Measurements from ENCODE around the gene DHRS7. TPM values are rescaled to one million over a fixed set of nuclear protein-coding genes. Genes with fewer than 3 reads are reported as not detected.

The DHRS7 gene
- total and polyA plus RNA-seq, 2 experiments from 2014 or later: 39.3 to 39.4 TPM

- no peak overlapping the region for H3K4me3 Mint-ChIP-seq
- Histone ChIP-seq H3K4me3 (no peak overlapping the region), H3F3A (replicated peaks; ENCODE audit: low read depth) (no peaks in the 10 kb centered on the region), H2AFZ (no peak overlapping the region), H4K20me1 (replicated peaks; ENCODE audit: insufficient read depth) (no peaks in the 10 kb centered on the region), H3K36me3 (ENCODE audit: insufficient read depth) (no peaks in the 10 kb centered on the region), H3K4me2 (no peak overlapping the region), H3K9me2 (ENCODE audit: insufficient read depth) (no peaks in the 10 kb centered on the region), H3K4me1 (ENCODE audit: insufficient read depth) (no peaks in the 10 kb centered on the region), H3K27ac (ENCODE audit: low read depth) (no peak overlapping the region), H3K79me2 (replicated peaks; ENCODE audit: insufficient read depth) (no peaks in the 10 kb centered on the region), H3K27me3 (ENCODE audit: insufficient read depth) (no peaks in the 10 kb centered on the region)
- no peaks in the 10 kb centered on the region for H3K36me3 Mint-ChIP-seq (ENCODE audit: low read depth)
- ATAC-seq (no peak), DNase-seq (ENCODE audit: low spot score) (no peak)
- peaks cover 3% of the 10 kb centered on the region; the same call in 1 of the 3 replicates for H3K9me3 Mint-ChIP-seq
- H3K4me1 Mint-ChIP-seq: peaks cover 5% of the 10 kb centered on the region; the same call in 2 of the 3 replicates
- no peak overlapping the region for H3K27ac Mint-ChIP-seq
- TF ChIP-seq STAT1 (IDR thresholded peaks at IDR 0.05; ENCODE audit: unreplicated experiment) (no peak), POLR2AphosphoS5 (IDR thresholded peaks at IDR 0.05; ENCODE audit: low read depth) (no peak), NANOG (IDR thresholded peaks at IDR 0.05; ENCODE audit: borderline replicate concordance) (no peak), CREB1 (CRISPR knock-in tag; IDR thresholded peaks at IDR 0.05; ENCODE audit: low read depth) (no peak), EZH2phosphoT487 (IDR thresholded peaks at IDR 0.05; ENCODE audit: unreplicated experiment) (no peak), ETS1 (IDR thresholded peaks at IDR 0.05) (no peak), REST (IDR thresholded peaks at IDR 0.05; ENCODE audit: unreplicated experiment) (no peak), ZNF331 (CRISPR knock-in tag; IDR thresholded peaks at IDR 0.05; ENCODE audit: low read depth) (no peak), EZH2 (IDR thresholded peaks at IDR 0.05; ENCODE audit: low read depth, unreplicated experiment) (no peak), ZNF114 (CRISPR knock-in tag; IDR thresholded peaks at IDR 0.05) (no peak), ZNF462 (CRISPR knock-in tag; IDR thresholded peaks at IDR 0.05) (no peak), JUNB (IDR thresholded peaks at IDR 0.05; ENCODE audit: unreplicated experiment) (no peak)
- TF ChIP-seq, protein P1, sequence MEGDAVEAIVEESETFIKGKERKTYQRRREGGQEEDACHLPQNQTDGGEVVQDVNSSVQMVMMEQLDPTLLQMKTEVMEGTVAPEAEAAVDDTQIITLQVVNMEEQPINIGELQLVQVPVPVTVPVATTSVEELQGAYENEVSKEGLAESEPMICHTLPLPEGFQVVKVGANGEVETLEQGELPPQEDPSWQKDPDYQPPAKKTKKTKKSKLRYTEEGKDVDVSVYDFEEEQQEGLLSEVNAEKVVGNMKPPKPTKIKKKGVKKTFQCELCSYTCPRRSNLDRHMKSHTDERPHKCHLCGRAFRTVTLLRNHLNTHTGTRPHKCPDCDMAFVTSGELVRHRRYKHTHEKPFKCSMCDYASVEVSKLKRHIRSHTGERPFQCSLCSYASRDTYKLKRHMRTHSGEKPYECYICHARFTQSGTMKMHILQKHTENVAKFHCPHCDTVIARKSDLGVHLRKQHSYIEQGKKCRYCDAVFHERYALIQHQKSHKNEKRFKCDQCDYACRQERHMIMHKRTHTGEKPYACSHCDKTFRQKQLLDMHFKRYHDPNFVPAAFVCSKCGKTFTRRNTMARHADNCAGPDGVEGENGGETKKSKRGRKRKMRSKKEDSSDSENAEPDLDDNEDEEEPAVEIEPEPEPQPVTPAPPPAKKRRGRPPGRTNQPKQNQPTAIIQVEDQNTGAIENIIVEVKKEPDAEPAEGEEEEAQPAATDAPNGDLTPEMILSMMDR (conservative IDR thresholded peaks at IDR 0.05; ENCODE audit: low read depth in 2 of 2): no peak
- no peaks in the 10 kb centered on the region for H3K27me3 Mint-ChIP-seq (ENCODE audit: insufficient read depth, low read depth, poor library complexity)
Measured at GRCh38 chr14:60178820-60179219, 13.6 kb upstream of the DHRS7 start.
